Measurements from ENCODE around the gene RFT1. TPM values are rescaled to one million over a fixed set of nuclear protein-coding genes. Genes with fewer than 3 reads are reported as not detected.
A peak's percentile ranks its signal among the peaks of the same experiment; 100 is the strongest.

The RFT1 gene
- total and polyA plus RNA-seq, 2 of the 13 experiments (the other 11 are each of a cell fraction or from before 2014, with no cell fraction given): 23.2 to 37.0 TPM

DNA sequence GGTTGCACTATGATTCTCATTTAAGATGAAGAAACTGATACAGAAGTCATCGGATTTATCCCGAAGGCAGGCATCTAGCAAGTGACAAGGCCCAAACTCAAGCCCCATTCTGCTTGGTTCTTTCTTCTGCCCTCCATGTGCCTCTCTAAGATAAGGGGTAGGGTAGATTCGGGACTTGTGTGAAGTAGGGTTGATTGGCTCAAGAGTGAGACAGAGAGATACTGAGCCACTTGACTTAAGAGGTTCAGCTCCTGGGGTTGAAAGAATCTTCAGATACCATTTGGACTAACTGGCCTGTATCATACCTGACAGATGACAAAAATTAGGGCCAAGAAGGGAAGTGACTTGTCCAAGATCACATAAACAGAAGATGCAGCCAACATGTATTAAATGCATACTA, 891 bp downstream of the RFT1 start:
- H2AFZ ChIP-seq (ENCODE audit: low read length): no peak overlapping the region
- POLR2A ChIA-PET: interaction anchor here (1.0 to 9.0 kb wide), 4 partner anchors 30 to 336 kb away, joined by 3 to 75 read pairs (median 4); partner anchors contain the start of gene PRKCD
- in situ Hi-C loops (cut with HindIII; ENCODE audit: extremely low pct_ligation_motif_present, low pct_unique_long_range_greater_than_20kb) (no loop called here), intact Hi-C loops (cut with micrococcal nuclease; ENCODE audit: unreplicated experiment) (no loop called here)
- H3K4me2 ChIP-seq (ENCODE audit: low read depth, low read length): peak overlapping the region; percentile 79
- WGBS (ENCODE audit: low lambda C conversion rate): 81% methylated on average over 3 of the region's 3 CpGs
- DNase-seq (ENCODE audit: low spot score) (no peak), ATAC-seq (no peak), FAIRE-seq (no peak)
- H3K27ac ChIP-seq (ENCODE audit: extremely low read length, insufficient read depth, low read length): peak overlapping the region; percentile 75
- peaks cover 49% of the 10 kb centered on the region for H3K4me1 ChIP-seq (ENCODE audit: insufficient read depth, low read length)
- H3K9me3 ChIP-seq (ENCODE audit: low read length): no peaks in the 10 kb centered on the region
- CTCF ChIA-PET (ENCODE audit: low intra/inter-chr PET ratio, low total read pairs): interaction anchor here (2.7 kb wide), 1 partner anchor 66 kb away, joined by 8 read pairs; no protein-coding TSS in a partner anchor
- BruUV-seq (replicated peaks): no TSS peak
- peak overlapping the region; percentile 86 for H3K9ac ChIP-seq (ENCODE audit: insufficient read depth, low read depth, low read length)
- H3K36me3 ChIP-seq (replicated peaks in 1 of 2; ENCODE audit: control insufficient read depth in 1 of 2, insufficient read depth in 2 of 2, low read length in 2 of 2): peaks cover 2 to 15% of the 10 kb centered on the region in 2 experiments; a peak in 4 of 5 replicates
- H3K27me3 ChIP-seq (ENCODE audit: control insufficient read depth in 1 of 2, insufficient read depth in 2 of 2, low read length in 2 of 2): no peaks in the 10 kb centered on the region; a peak in 1 of 5 replicates
- TF ChIP-seq NBN (conservative IDR thresholded peaks at IDR 0.05) (no peak), ZNF253 (CRISPR knock-in tag; IDR thresholded peaks at IDR 0.05; ENCODE audit: borderline replicate concordance) (no peak), ZNF546 (CRISPR knock-in tag; conservative IDR thresholded peaks at IDR 0.05) (no peak), HDAC2 (CRISPR knock-in tag; IDR thresholded peaks at IDR 0.05) (no peak)
- no peaks in the 10 kb centered on the region for H4K20me1 ChIP-seq (ENCODE audit: insufficient read depth, low read length)
- peak overlapping the region; percentile 80 to 99 (median 86) for H3K4me3 ChIP-seq (replicated peaks in 1 of 3; ENCODE audit: insufficient read depth in 1 of 3, low read depth in 2 of 3, low read length in 3 of 3)
- peaks cover 21% of the 10 kb centered on the region for H3K79me2 ChIP-seq (ENCODE audit: insufficient read depth, low read length)

DNA sequence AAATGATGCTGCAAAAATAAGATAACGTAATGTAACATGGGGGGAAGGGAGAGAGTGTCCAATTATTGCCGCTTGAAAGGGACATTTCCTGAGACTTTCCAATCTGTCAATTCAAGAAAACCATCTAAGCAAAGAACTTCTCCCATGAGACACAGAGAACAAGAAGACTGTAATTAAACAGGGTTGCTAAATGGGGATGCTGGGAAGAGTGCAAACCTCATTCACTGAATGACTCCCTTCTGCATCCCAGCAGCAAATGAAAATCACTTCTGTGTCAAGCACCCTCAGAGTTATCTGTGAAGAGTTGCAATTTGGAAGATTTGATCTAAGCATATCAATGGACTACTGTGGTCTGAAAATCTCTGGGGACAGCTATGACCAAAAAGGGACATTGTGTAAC, 3.6 kb downstream of the RFT1 start:
- no peak overlapping the region for H3K4me2 ChIP-seq (ENCODE audit: low read depth, low read length)
- H3K27me3 ChIP-seq (ENCODE audit: control insufficient read depth in 1 of 2, insufficient read depth in 2 of 2, low read length in 2 of 2): no peaks in the 10 kb centered on the region
- H3K27ac ChIP-seq (ENCODE audit: extremely low read length, insufficient read depth, low read length): no peak overlapping the region
- ChIA-PET CTCF (ENCODE audit: low intra/inter-chr PET ratio, low total read pairs) (no interaction called here), POLR2A (no interaction called here)
- peaks cover 21% of the 10 kb centered on the region for H3K79me2 ChIP-seq (ENCODE audit: insufficient read depth, low read length)
- no peaks in the 10 kb centered on the region for H4K20me1 ChIP-seq (ENCODE audit: insufficient read depth, low read length)
- BruUV-seq (replicated peaks): no TSS peak
- no peak overlapping the region for H2AFZ ChIP-seq (ENCODE audit: low read length)
- WGBS (ENCODE audit: low lambda C conversion rate): 99% methylated on average over 2 of the region's 2 CpGs
- H3K4me1 ChIP-seq (ENCODE audit: insufficient read depth, low read length): peaks cover 22% of the 10 kb centered on the region
- in situ Hi-C loops (cut with HindIII; ENCODE audit: extremely low pct_ligation_motif_present, low pct_unique_long_range_greater_than_20kb) (no loop called here), intact Hi-C loops (cut with micrococcal nuclease; ENCODE audit: unreplicated experiment) (no loop called here)
- TF ChIP-seq RBAK (CRISPR knock-in tag; IDR thresholded peaks at IDR 0.05) (no peak), ZBTB42 (CRISPR knock-in tag; IDR thresholded peaks at IDR 0.05) (no peak), SOX5 (CRISPR knock-in tag; IDR thresholded peaks at IDR 0.05; ENCODE audit: borderline replicate concordance) (no peak), HES4 (CRISPR knock-in tag; IDR thresholded peaks at IDR 0.05; ENCODE audit: borderline replicate concordance) (no peak), ZMYM2 (CRISPR knock-in tag; IDR thresholded peaks at IDR 0.05) (no peak), ZFY (CRISPR knock-in tag; IDR thresholded peaks at IDR 0.05) (no peak), ATM (IDR thresholded peaks at IDR 0.05; ENCODE audit: borderline replicate concordance) (no peak)
- TF ChIP-seq, protein P1, sequence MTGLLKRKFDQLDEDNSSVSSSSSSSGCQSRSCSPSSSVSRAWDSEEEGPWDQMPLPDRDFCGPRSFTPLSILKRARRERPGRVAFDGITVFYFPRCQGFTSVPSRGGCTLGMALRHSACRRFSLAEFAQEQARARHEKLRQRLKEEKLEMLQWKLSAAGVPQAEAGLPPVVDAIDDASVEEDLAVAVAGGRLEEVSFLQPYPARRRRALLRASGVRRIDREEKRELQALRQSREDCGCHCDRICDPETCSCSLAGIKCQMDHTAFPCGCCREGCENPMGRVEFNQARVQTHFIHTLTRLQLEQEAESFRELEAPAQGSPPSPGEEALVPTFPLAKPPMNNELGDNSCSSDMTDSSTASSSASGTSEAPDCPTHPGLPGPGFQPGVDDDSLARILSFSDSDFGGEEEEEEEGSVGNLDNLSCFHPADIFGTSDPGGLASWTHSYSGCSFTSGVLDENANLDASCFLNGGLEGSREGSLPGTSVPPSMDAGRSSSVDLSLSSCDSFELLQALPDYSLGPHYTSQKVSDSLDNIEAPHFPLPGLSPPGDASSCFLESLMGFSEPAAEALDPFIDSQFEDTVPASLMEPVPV (CRISPR knock-in tag; IDR thresholded peaks at IDR 0.05): no peak
- TF ChIP-seq, protein P2, sequence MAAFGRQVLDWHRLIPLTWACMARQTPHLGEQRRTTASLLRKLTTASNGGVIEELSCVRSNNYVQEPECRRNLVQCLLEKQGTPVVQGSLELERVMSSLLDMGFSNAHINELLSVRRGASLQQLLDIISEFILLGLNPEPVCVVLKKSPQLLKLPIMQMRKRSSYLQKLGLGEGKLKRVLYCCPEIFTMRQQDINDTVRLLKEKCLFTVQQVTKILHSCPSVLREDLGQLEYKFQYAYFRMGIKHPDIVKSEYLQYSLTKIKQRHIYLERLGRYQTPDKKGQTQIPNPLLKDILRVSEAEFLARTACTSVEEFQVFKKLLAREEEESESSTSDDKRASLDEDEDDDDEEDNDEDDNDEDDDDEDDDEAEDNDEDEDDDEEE (CRISPR knock-in tag; IDR thresholded peaks at IDR 0.05): no peak
- TF ChIP-seq, protein P3, sequence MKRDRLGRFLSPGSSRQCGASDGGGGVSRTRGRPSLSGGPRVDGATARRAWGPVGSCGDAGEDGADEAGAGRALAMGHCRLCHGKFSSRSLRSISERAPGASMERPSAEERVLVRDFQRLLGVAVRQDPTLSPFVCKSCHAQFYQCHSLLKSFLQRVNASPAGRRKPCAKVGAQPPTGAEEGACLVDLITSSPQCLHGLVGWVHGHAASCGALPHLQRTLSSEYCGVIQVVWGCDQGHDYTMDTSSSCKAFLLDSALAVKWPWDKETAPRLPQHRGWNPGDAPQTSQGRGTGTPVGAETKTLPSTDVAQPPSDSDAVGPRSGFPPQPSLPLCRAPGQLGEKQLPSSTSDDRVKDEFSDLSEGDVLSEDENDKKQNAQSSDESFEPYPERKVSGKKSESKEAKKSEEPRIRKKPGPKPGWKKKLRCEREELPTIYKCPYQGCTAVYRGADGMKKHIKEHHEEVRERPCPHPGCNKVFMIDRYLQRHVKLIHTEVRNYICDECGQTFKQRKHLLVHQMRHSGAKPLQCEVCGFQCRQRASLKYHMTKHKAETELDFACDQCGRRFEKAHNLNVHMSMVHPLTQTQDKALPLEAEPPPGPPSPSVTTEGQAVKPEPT (CRISPR knock-in tag; IDR thresholded peaks at IDR 0.05; ENCODE audit: low read depth): no peak
- no peak overlapping the region for H3K9ac ChIP-seq (ENCODE audit: insufficient read depth, low read depth, low read length)
- no peak for DNase-seq (ENCODE audit: low spot score)
- no peak for FAIRE-seq
- H3K36me3 ChIP-seq (replicated peaks in 1 of 2; ENCODE audit: control insufficient read depth in 1 of 2, insufficient read depth in 2 of 2, low read length in 2 of 2): peaks cover 11 to 29% of the 10 kb centered on the region in 2 experiments
- no peaks in the 10 kb centered on the region for H3K9me3 ChIP-seq (ENCODE audit: low read length)
- ATAC-seq: no peak
- no peak overlapping the region for H3K4me3 ChIP-seq (replicated peaks in 1 of 3; ENCODE audit: insufficient read depth in 1 of 3, low read depth in 2 of 3, low read length in 3 of 3)
